Dermis blood vessel endothelial cell (primary cell): ENCODE results near the gene PIP4P1. TPM values are rescaled to one million over a fixed set of nuclear protein-coding genes. Genes with fewer than 3 reads are reported as not detected.
"Not testable (repeated sequence)": the region's sequence is repeated elsewhere in the genome, so short reads cannot be mapped to it uniquely, and the experiment has no call there.

Source experiments
- DNase-seq: peaks from one replicate; pipeline ENCODE4 v3.0.0; 2010
- total RNA-seq: library from RNA; depleted of rRNA; stranded (reverse); fragments of >200 nt; gene quantifications from 2 replicates; pipeline ENCODE4 v1.2.3, GENCODE V29; 2014

Gene PIP4P1
- 16.9 and 26.9 TPM in 2 replicates for total RNA-seq

GRCh38 chr14:20461225-20462141, at the start of gene PIP4P1:
PIP4P1 (minus strand) TSS chr14:20461434; CDS start chr14:20461325, 109 bp downstream.
- DNase-seq: peak; percentile 100

GRCh38 chr14:20508367-20508766, 47.1 kb upstream of the PIP4P1 start:
- no peak for DNase-seq

- DNase-seq: not testable (repeated sequence)
Measured at GRCh38 chr14:20507537-20507936, 46.3 kb upstream of the PIP4P1 start.

GRCh38 chr14:20506752-20507151, 45.5 kb upstream of the PIP4P1 start:
- DNase-seq: not testable (repeated sequence)

GRCh38 chr14:20506276-20506675, 45.0 kb upstream of the PIP4P1 start:
- DNase-seq: not testable (repeated sequence)

DNA sequence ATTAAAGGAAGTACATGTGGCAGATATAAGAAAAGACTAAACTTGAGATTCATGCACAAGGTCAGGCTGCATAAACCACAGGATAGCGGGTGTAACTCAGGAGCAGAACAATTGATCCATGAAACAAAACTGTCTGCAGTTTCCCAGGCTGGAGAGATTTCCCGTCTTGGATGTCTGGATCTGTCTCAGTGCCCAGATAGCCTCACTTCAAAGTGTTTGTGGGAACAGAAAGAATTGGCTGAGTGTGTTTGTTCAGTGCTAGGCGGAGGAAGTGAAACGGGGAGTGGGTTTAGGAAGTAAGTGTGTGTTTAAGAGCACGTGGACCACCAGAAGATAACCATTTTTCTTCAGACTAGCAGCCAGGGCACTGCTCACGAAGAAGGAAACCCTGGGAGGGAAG, 42.7 kb upstream of the PIP4P1 start:
- peak; percentile 73 for DNase-seq

- peak; percentile 74 for DNase-seq
Measured at GRCh38 chr14:20501346-20501745, 40.1 kb upstream of the PIP4P1 start.

DNA sequence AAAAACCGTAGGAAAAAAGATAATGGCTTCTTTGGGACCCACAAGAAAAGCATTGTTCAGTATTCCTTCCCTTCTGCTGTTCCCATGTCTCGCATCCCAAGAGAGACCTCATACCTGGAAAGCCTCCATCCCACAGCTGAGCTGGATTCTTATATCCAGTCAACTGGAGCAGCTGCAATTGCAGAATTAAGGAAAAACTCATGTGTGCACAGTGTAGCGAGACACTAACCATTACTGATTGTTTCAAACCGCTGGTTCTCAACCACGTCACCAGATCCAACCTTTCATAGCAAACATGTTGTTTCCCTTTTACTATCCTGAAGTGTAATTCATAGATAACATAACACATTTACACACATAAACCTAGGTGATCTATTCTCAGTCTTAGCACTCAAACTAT, 38.6 kb upstream of the PIP4P1 start:
- no peak for DNase-seq

GRCh38 chr14:20499108-20499507, 37.9 kb upstream of the PIP4P1 start:
- DNase-seq: peak; percentile 85

DNA sequence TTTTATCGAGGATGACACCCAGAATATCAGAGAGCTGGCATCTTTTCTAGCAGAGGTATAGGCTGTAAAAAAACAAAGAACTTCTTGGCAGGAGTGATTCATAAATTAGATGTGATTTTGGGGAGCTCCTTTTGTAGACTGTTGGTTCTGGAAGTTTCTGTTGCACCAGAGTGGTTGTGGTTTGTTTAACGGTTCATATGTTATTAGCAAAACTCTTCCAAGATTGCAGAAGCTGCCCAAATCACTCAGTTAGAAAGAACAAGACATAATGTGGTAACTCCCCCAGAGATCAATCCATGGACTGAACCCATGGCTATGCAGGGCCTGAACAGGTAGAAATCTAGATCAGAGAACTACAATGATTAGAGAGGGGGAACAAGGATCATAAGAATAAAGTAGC, 37.4 kb upstream of the PIP4P1 start:
- DNase-seq: no peak

GRCh38 chr14:20494935-20495766, 33.9 kb upstream of the PIP4P1 start:
- peak; percentile 69 for DNase-seq

DNA sequence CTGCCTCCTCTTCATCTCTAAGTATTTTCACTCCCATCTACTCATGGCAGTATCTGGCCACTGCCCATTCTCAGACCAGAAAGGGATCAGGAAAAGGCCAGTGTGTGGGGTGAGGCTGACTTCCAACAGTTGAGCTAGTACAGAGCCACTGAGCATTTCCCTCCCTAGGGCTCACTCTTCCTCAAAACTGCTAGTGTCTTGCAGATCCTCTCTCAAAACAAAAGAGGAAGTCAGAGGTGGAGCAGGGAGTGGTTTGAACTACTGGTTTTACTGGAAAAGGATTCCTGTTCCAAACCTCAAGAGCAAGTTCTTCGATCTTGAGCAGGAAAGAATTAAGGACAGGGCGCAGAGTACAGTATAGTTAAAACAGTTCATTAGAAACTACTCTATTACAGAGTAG, 32.4 kb upstream of the PIP4P1 start:
- no peak for DNase-seq

DNA sequence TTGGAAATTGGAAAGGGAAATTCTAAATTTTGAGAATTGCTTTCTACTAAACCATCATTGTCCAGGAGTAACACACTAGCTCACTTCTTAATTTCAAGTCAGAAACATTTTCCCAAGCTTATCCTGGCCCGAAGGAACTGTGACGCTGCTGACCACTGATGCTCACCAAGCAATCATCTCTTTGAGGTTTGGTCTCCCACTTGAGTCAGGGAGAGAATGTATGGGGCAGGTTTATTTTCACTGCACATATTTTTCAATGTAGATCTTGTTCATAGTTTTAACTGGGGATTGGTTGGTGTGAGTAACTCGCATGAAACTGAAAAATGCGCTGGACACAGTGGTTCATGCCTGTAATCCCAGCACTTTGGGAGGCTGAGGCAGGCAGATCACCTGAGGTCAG, 31.3 kb upstream of the PIP4P1 start:
- no peak for DNase-seq

- DNase-seq: no peak
Measured at GRCh38 chr14:20490563-20490962, 29.3 kb upstream of the PIP4P1 start.

DNA sequence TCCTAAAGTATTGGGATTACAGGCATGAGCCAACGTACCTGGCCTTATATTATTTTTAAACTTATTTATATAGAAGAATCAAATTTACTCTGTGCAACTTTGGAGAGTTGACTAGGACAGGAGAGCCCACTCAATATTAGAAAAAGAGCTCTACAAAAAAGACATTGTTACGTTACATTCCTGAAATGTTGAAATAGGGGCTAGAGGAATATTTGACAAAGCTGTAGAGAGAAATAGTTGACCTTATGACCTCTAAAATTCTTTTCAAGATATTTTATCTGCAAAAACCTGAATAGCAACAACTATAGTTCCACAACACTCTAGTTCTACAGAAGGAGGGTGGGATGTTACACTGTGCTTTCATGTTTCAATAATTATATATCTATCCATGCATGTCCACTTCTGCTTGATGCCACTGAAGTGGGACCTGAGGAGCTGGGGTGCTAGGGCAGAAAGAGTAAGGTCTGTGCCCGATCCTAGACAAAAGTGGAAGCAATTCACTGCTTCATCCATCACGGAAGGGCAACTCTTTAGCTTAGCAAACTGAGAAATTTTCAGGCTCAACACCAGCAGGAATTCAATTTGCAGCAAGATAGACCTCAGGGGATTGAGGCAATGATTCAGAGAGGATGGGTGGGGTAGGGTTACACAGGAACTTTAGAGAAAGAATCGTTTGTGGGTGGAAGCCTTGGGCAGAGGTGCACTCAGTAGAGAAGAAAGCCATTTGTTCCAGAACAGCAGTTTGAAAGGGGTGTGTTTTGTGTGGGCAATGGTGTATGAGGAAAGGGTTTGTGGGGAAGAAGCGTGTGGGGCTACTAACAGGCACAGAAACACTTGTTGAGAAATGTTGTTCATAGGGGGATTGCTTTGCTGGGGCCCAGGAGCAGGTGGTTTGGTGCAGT, 28.1 kb upstream of the PIP4P1 start:
- DNase-seq: no peak

DNA sequence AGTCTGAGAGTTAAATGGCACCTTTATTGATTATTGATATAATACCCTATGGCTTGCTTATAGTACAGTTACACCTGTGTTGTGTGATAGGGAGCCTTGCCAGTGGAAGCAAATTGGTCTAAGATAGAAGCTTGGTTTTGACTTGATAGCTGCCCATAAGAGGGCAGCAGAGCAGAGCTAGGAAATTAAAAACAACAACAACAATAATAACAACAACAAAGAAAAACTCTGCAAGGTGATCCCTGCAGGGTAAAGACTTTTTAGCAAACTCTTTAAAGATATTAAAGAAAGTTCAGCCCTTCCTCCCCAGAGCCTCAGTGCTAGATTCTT, 26.1 kb upstream of the PIP4P1 start:
- no peak for DNase-seq

- DNase-seq: no peak
Measured at GRCh38 chr14:20486684-20487395, 25.6 kb upstream of the PIP4P1 start.

- no peak for DNase-seq
Measured at GRCh38 chr14:20485900-20486299, 24.7 kb upstream of the PIP4P1 start.

DNA sequence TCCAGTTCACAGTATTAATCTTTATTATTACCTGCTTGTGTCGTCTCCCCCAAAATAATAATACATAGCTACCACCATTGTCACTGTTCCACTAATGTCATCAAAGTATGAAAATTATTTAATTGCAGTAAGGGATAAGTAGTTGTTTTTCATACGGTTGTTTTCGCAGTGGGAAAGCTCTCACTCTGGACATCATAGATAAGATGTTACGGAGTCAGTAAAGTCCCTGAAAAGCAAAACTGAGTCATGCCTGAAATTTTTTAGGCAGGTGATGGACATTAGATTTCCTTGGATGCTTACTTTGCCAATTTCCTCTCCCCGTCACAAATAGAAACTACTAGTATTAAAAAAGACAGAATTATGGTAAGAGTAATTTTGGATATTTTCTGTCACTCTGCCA, 21.1 kb upstream of the PIP4P1 start:
- DNase-seq: no peak

- no peak for DNase-seq
Measured at GRCh38 chr14:20478894-20479293, 17.7 kb upstream of the PIP4P1 start.

DNA sequence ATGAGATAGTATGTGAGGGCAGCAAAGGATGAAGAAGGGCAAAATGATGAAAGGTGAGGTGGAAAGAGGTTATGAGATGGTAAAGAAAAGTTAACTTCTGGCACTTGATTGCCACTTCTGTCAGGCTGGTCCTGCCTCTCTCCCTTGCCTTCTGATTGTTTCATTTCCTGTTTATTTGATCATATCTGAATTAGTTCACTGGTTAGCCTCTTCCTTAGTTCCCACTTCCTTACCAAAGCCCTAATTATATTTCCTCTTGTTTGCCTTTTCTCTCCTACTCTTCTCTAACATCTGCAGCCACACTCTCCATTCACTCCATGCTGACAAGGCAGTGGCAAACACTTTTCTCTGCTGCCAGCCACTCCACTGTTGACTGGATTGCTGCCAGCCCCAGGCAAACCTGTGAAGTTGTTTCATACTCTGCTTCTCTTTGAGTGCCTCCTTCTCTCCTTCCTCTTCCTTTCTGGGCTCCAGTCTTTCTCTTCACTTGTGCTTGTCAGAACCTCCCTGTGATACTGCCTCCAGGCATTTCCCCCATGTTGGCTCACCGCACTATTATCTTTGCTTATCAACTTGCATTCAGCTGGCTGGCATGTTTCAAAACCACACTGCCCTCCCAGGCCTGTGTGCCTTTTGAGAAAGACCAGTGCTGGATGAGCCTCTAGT, 16.1 kb upstream of the PIP4P1 start:
- peak; percentile 44 for DNase-seq
